Measurements from ENCODE around the gene ZNF292.
"Not testable (repeated sequence)": the region's sequence is repeated elsewhere in the genome, so short reads cannot be mapped to it uniquely, and the experiment has no call there.

The ZNF292 gene

DNA sequence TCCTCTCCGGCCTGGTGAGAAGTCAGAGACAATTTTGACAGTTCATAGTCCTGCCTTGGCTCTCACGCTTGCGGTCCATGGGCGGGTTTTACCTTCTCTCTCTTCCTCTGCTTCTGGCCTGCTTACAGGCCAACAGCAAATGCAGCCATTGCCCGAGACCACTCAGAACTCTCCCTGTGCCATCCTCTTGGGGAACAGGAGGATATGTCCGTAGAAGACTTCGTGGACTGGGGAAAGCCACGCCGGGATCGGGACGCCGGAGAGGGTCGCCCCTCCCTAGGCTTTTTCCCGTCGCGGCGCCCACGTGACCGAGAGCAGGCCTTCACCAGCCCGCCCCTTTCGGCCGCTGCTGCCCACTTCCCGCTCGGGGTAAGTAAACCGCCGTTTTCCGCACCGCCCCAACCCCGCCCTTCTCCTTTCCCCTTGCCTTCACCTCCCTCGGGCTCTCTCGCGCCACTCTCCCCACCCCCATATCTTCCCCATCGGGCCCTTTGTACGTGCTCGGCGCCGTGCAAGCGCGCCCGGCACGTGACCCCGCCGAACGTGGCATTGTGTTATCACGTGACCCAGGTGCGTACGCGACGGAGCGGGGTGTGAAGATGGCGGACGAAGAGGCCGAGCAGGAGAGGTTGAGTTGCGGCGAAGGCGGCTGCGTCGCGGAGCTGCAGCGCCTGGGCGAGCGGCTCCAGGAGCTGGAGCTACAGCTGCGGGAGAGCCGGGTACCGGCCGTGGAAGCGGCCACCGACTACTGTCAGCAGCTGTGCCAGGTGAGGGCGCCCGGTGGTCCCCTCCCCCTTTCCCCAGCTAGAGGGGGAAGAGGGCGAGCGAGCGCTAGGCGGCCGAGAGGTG is at the start of gene ZNF292:
Gene ZNF292 (plus strand): TSS at position 573 of the 849 bp plus-strand sequence. CDS start 27 bp downstream, at position 600.
- Mint-ChIP-seq H3K9me3 (no peaks in the 10 kb centered on the region), H3K4me3 (peak within 1 kb of the TSS; percentile 98), H3K4me1 (ENCODE audit: low read depth) (peaks cover 42% of the 10 kb centered on the region), H3K27me3 (peaks cover 13% of the 10 kb centered on the region), H3K36me3 (ENCODE audit: low read depth) (peaks cover 36% of the 10 kb centered on the region), H3K27ac (peak within 1 kb of the TSS; percentile 97)
- intact Hi-C loops (cut with micrococcal nuclease), result loop anchor here (5.0 to 10.0 kb wide), 4 partner anchors 252 to 540 kb away; partner anchors contain the start of genes CFAP206, ORC3 and SLC35A1

DNA sequence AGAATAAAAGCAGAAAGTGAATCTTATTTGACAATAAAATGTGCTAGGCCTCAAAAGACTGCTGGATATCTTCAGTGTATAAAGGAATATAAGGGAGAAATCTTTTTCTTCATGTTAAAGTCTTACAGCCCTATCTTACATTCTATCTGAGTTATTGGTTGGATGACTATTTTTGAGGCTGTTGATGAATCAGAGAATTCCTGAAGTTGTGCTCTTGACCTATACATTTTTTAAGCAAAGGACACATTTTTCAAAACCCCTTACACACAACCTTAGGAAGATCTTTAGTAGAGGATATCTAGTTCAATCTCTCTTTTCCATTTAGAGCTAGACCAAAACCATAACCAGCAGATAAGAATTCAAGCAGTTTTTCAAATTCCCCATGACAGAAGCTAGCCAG is 49.5 kb upstream of the ZNF292 start:
- no peaks in the 10 kb centered on the region for H3K9me3 Mint-ChIP-seq
- intact Hi-C loops (cut with micrococcal nuclease), result no loop called here
- H3K27me3 Mint-ChIP-seq, result no peaks in the 10 kb centered on the region
- H3K27ac Mint-ChIP-seq, result no peak overlapping the region
- H3K36me3 Mint-ChIP-seq (ENCODE audit: low read depth), result no peaks in the 10 kb centered on the region
- H3K4me1 Mint-ChIP-seq (ENCODE audit: low read depth), result peaks cover 11% of the 10 kb centered on the region
- no peak overlapping the region for H3K4me3 Mint-ChIP-seq

DNA sequence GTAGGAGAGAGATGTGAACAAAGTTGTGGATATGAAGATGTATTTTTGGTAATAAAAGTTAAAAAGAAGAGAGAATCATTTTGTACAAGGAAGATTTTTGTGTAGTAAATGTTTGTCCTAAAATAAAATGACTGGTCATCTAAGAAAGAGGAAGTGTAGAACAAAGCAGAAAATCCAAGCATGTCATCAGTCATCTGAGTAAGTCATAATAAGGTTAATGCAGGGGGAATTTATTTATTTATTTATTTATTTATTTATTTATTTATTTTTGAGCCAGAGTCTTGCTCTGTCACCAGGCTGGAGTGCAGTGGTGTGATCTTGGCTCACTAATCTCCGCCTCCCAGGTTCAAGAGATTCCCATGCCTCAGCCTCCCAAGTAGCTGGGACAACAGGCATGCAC is 44.7 kb upstream of the ZNF292 start:
- Mint-ChIP-seq H3K4me1 (ENCODE audit: low read depth) (peaks cover 11% of the 10 kb centered on the region), H3K9me3 (no peaks in the 10 kb centered on the region), H3K4me3 (no peak overlapping the region), H3K27ac (no peak overlapping the region), H3K27me3 (no peaks in the 10 kb centered on the region), H3K36me3 (ENCODE audit: low read depth) (no peaks in the 10 kb centered on the region)
- intact Hi-C loops (cut with micrococcal nuclease), result no loop called here

DNA sequence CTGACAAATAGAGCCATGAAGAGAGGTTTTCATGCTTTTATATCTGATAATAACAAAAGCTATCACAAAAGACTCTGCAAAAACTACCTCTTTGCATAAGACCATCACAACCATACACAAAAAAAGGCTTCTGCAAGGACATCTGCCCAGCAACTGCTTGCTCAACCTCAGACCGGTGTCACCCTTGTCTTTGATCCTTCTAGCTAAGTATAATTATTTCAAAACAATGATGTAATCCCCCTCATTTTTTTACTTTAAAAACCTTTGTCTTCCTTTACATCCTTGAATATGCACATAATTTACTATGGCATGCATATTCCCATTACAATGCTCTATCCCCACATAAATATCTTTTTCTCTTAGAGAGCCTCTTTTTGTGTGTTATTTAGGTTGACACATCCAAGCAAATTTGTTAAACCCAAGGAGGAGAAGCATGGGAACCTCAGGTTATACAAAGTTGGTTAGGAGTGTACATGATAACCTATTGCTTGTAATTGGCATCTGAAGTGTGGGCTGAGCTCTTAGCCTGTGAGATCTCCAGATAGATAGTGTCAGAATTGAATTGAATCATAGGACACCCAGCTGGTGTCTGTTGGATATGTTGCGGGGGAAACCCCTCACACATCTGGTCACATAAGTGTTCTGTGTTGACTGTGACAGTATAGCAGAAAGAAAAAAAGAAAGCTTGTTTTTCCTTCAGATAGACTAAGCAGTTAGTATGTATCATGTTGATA is 39.8 kb upstream of the ZNF292 start:
- Mint-ChIP-seq H3K27ac (no peak overlapping the region), H3K9me3 (no peaks in the 10 kb centered on the region), H3K27me3 (no peaks in the 10 kb centered on the region), H3K4me3 (no peak overlapping the region), H3K4me1 (ENCODE audit: low read depth) (peaks cover 1% of the 10 kb centered on the region), H3K36me3 (ENCODE audit: low read depth) (no peaks in the 10 kb centered on the region)
- intact Hi-C loops (cut with micrococcal nuclease), result no loop called here

DNA sequence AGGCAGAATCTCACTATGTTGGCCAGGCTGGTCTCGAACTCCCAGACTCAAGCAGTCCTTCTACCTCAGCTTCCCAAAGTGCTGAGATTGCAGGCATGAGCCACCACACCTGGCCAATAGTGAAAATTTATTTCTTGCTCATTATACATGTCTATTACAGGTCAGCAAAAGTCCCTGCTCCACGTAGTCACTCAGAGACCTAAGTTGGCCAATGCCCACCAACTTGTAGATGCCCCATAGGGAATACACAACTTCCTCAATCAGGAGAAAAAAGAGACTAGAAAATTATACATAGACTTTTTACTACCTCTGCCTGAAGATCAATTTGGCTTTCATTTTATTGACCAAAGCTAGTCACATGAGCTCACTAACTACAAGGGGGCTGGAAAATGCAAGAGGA is 38.4 kb upstream of the ZNF292 start:
- no peak overlapping the region for H3K4me3 Mint-ChIP-seq
- intact Hi-C loops (cut with micrococcal nuclease), result no loop called here
- H3K27ac Mint-ChIP-seq, result no peak overlapping the region
- H3K4me1 Mint-ChIP-seq (ENCODE audit: low read depth), result no peaks in the 10 kb centered on the region
- peaks cover 4% of the 10 kb centered on the region for H3K9me3 Mint-ChIP-seq
- H3K27me3 Mint-ChIP-seq, result peaks cover 4% of the 10 kb centered on the region
- no peaks in the 10 kb centered on the region for H3K36me3 Mint-ChIP-seq (ENCODE audit: low read depth)

DNA sequence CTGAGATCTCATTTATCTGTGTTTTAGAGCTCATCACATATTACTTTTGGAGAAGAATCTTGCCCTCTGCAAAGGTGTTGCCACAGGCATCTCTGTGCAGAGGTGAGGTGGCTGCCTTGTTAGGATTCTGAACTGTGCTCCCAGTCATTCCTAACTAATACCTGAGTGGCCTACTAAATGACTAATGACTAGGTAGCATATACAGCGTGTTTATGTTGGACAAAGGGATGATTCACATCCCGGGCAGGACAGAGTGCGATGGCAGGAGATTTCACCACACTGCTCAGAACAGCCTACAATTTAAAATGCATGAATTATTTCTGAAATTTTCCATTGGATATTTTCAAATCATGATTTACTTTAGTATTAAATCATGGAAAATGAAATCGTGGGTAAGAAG is 37.3 kb upstream of the ZNF292 start:
- Mint-ChIP-seq H3K4me3 (no peak overlapping the region), H3K27me3 (peaks cover 11% of the 10 kb centered on the region)

DNA sequence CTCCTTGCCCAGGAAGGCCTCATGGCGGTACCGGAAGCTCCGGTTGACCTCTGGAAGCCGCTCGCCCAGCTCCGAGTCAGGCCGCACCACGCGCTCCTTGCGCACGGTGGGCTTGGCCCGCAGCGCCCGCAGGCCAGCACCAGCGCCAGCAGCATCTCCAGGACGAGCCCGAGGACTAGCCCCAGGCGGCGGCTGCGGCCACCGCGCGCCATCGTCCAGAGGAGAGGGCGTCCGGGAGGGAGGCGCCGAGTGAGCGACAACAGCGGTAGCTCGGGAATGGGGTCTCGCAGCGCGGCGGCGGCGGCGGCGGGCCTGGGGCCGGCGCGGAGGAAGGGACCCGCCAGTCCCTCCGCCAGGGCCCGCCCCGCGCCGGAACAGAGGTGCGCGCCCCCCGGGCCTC is 32.9 kb upstream of the ZNF292 start:
- H3K27ac Mint-ChIP-seq, result no peak overlapping the region

More for the DNA sequence above, 37.3 kb upstream of the ZNF292 start:
- H3K36me3 Mint-ChIP-seq (ENCODE audit: low read depth), result no peaks in the 10 kb centered on the region
- no peaks in the 10 kb centered on the region for H3K4me1 Mint-ChIP-seq (ENCODE audit: low read depth)
- intact Hi-C loops (cut with micrococcal nuclease), result no loop called here
- peaks cover 12% of the 10 kb centered on the region for H3K9me3 Mint-ChIP-seq
- H3K27ac Mint-ChIP-seq, result no peak overlapping the region

DNA sequence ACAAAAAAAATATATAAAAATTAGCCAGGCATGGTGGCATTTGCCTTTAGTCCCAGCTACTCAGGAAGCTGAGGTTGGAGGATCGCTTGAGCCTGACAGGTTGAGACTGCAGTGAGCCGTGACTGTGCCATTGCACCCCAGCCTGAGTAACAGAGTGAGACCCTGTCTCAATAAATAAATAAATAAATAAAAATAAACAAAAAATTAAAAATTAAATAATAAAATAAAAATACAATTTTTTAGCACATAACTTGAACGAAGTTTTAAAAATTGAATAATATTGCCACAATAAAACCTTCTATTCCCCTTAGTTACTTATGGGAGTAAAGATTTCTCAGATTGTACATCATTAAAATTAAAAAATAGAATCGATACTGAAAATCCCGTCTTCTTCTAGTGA is 31.3 kb upstream of the ZNF292 start:
- no peak overlapping the region for H3K27ac Mint-ChIP-seq
- no peaks in the 10 kb centered on the region for H3K4me1 Mint-ChIP-seq (ENCODE audit: low read depth)
- peaks cover 11% of the 10 kb centered on the region for H3K27me3 Mint-ChIP-seq
- no peaks in the 10 kb centered on the region for H3K36me3 Mint-ChIP-seq (ENCODE audit: low read depth)
- peaks cover 12% of the 10 kb centered on the region for H3K9me3 Mint-ChIP-seq
- H3K4me3 Mint-ChIP-seq, result no peak overlapping the region
- intact Hi-C loops (cut with micrococcal nuclease), result no loop called here

More for the DNA sequence above, 32.9 kb upstream of the ZNF292 start:
- Mint-ChIP-seq H3K4me3 (no peak overlapping the region), H3K9me3 (peaks cover 12% of the 10 kb centered on the region), H3K4me1 (ENCODE audit: low read depth) (no peaks in the 10 kb centered on the region), H3K27me3 (peaks cover 11% of the 10 kb centered on the region), H3K36me3 (ENCODE audit: low read depth) (no peaks in the 10 kb centered on the region)
- intact Hi-C loops (cut with micrococcal nuclease), result no loop called here

DNA sequence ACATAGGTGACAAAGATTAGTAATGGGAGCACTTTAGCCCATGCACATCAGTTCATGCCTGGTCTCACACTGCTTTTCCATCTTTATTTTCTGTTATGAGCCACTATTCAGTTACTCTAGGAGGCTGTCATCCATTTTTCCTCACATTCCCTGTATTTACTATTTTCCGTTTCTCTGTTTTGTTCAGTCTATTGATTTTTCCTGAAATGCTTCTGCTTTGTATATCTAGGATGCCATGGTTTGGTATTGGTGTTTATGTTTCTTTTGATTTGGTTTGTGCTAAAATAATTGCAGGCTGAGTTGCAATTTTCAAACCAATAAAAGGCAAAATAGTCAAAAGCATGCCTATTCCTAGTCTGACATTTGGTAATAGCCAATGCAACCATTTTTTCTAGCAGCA is 28.9 kb upstream of the ZNF292 start:
- H3K27me3 Mint-ChIP-seq, result peaks cover 11% of the 10 kb centered on the region
- no peaks in the 10 kb centered on the region for H3K4me1 Mint-ChIP-seq (ENCODE audit: low read depth)
- H3K9me3 Mint-ChIP-seq, result peaks cover 12% of the 10 kb centered on the region
- no peak overlapping the region for H3K4me3 Mint-ChIP-seq
- H3K27ac Mint-ChIP-seq, result no peak overlapping the region
- H3K36me3 Mint-ChIP-seq (ENCODE audit: low read depth), result no peaks in the 10 kb centered on the region
- intact Hi-C loops (cut with micrococcal nuclease), result no loop called here

DNA sequence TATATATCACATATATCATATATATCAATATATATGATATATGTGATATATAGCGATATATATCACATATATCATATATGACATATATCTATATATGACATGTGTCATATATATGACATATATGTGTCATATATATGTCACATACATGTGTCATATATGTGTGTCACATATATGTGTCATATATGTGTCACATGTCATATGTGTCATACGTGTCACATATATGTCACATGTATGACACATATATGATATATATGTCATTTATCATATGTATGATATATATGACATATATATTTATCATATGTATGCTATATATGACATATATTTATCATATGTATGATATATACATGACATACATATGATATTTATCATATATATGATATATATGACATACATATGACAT is 27.6 kb upstream of the ZNF292 start:
- Mint-ChIP-seq H3K9me3 (no peaks in the 10 kb centered on the region), H3K4me3 (no peak overlapping the region)
- intact Hi-C loops (cut with micrococcal nuclease), result no loop called here

DNA sequence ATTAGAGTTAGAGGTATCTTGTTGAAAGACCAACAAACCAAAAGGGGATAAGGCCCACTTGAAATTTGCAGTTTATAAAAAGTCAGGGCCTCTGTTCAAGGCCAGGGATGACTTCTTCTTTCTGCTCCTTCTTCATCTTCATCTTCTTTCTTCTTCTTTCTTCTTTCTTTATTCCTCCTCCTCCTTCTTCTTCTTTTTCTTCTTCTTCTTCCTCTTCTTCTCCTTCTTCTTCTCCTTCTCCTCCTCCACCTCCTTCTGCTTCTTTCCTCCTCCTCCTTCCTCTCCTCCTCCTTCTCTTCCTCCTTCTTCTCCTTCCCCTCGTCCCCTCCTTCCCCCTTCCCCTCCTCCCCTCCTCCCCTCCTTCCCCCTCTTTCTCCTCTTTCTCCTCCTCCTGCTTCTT is 18.4 kb upstream of the ZNF292 start:
- Mint-ChIP-seq H3K9me3 (peaks cover 9% of the 10 kb centered on the region), H3K27me3 (peaks cover 8% of the 10 kb centered on the region), H3K4me1 (ENCODE audit: low read depth) (peaks cover 16% of the 10 kb centered on the region), H3K36me3 (ENCODE audit: low read depth) (no peaks in the 10 kb centered on the region), H3K27ac (no peak overlapping the region), H3K4me3 (no peak overlapping the region)
- intact Hi-C loops (cut with micrococcal nuclease), result loop anchor here (10.0 kb wide), 1 partner anchor 258 kb away; no protein-coding TSS in a partner anchor

More for the DNA sequence above, 27.6 kb upstream of the ZNF292 start:
- no peaks in the 10 kb centered on the region for H3K4me1 Mint-ChIP-seq (ENCODE audit: low read depth)
- peaks cover 2% of the 10 kb centered on the region for H3K27me3 Mint-ChIP-seq
- H3K36me3 Mint-ChIP-seq (ENCODE audit: low read depth), result no peaks in the 10 kb centered on the region
- H3K27ac Mint-ChIP-seq, result no peak overlapping the region

DNA sequence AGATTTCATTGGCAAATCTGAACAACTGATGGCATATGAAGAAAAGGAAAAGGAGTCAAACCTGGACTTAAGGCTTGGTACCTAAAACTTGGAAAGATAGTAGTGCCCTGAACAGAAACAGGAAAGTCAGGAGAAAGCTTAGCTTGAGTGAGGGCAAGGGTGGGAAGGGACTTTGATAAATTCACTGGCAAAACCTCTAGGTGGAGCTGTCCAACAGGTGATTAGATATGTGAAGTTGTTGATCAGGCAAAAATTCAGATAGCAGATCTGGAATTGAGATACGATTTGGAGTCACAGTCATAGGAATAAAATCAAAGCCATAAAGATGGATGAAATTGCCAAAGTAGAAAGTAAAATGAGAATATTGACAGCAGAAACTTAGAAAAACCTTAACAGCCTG is 16.1 kb upstream of the ZNF292 start:
- no peak overlapping the region for H3K4me3 Mint-ChIP-seq
- no peak overlapping the region for H3K27ac Mint-ChIP-seq
- peaks cover 20% of the 10 kb centered on the region for H3K27me3 Mint-ChIP-seq
- peaks cover 16% of the 10 kb centered on the region for H3K4me1 Mint-ChIP-seq (ENCODE audit: low read depth)
- peaks cover 9% of the 10 kb centered on the region for H3K9me3 Mint-ChIP-seq
- H3K36me3 Mint-ChIP-seq (ENCODE audit: low read depth), result no peaks in the 10 kb centered on the region
- intact Hi-C loops (cut with micrococcal nuclease), result loop anchor here (1.0 to 10.0 kb wide), 2 partner anchors 98 to 256 kb away; no protein-coding TSS in a partner anchor

DNA sequence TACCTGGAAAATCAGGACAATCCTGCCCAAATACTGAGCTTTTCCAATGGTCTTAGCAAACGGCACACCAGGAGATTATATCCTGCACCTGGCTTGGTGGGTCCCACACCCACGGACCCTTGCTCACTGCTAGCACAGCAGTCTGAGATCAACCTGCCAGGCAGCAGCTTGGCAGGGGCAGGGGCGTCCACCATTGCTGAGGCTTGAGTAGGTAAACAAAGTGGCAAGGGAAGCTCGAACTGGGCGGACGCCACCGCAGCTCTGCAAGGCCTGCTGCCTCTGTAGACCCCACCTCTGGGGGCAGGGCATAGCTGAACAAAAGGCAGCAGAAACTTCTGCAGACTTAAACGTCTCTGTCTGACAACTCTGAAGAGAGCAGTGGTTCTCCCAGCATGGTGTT is 15.4 kb upstream of the ZNF292 start:
- H3K27ac Mint-ChIP-seq, result not testable (repeated sequence)

DNA sequence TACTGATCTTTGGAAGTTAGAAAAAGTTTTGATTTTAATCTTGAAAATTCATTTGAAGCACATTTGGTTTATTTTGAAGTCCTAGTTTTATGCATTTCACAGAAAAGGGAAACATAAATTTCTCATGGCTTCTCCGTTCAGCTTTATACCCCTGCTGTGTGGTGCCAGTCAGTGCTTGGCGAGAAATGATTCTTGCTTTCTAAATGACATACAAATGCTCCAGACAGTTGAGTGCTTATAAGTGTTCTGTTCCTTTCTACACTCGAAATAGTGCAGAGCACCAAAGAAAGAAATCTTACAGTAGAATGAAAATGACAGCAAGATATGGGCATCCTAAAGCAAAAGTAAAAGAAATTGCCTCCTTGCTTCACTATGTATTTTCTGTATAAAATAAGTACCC is 9.0 kb upstream of the ZNF292 start:
- Mint-ChIP-seq H3K27ac (no peak overlapping the region), H3K27me3 (peaks cover 23% of the 10 kb centered on the region), H3K4me3 (no peak overlapping the region), H3K4me1 (ENCODE audit: low read depth) (peaks cover 2% of the 10 kb centered on the region), H3K9me3 (no peaks in the 10 kb centered on the region), H3K36me3 (ENCODE audit: low read depth) (no peaks in the 10 kb centered on the region)
- intact Hi-C loops (cut with micrococcal nuclease), result no loop called here

More for the DNA sequence above, 15.4 kb upstream of the ZNF292 start:
- H3K4me1 Mint-ChIP-seq (ENCODE audit: low read depth), result peaks cover 16% of the 10 kb centered on the region
- H3K27me3 Mint-ChIP-seq, result peaks cover 20% of the 10 kb centered on the region
- not testable (repeated sequence) for H3K4me3 Mint-ChIP-seq; H3K36me3 Mint-ChIP-seq (ENCODE audit: low read depth); H3K9me3 Mint-ChIP-seq
- intact Hi-C loops (cut with micrococcal nuclease), result loop anchor here (1.0 to 10.0 kb wide), 2 partner anchors 97 to 255 kb away; no protein-coding TSS in a partner anchor

All from dendritic cell treated with granulocyte-macrophage colony-stimulating factor and Interleukin-4, amounts not matched to agents 40 ng/mL and 50 ng/mL, for 4 days (primary cell).